CD1c-positive myeloid dendritic cell (primary cell): ENCODE results near the gene HIVEP3.
A peak's percentile ranks its signal among the peaks of the same experiment; 100 is the strongest.

Source experiments
- DNase-seq: peaks from one replicate; pipeline ENCODE4 v3.0.0-alpha.2; 2016; ENCODE audit errors: extremely low spot score

The HIVEP3 gene

DNA sequence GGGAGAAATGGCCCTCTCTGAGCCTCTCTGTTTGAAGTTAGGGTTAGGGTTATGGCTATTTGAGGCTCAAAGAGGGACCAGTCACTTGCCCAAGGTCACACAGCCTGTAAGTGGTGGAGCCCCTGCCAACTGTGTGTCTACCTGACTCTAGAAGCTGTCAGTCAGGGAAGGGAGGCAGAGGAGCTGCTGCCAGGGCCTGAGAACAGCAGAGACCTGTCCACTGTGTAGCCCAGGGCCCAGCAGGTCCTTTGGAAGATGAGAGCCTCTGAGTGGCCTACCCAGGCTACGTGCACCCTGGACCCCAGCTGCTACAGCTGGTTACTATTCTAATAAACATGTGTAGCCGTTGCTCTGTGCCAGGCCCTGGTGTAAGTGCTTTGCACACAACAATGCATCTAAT lies 419.1 kb downstream of the HIVEP3 start:
- no peak for DNase-seq

DNA sequence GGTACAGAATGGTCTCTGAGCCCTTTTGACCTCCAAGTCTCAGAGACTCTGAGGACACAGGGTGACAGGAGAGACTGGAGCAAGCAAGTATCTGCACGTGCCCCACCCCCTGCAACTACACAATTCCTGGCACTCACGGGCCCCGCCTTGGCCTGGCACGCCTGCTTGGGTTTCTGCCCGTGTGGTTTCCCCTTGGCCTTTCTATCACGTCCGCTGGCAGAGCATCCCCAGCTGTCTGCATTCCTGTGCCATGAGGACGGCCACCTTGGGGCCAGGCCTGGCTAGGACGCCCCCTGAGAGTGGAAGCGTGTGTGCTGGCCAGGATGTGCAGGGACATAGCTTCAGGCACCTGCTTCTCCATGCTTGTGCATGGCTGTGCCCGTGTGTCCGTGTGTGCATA lies 419.9 kb downstream of the HIVEP3 start:
- DNase-seq, result no peak

DNA sequence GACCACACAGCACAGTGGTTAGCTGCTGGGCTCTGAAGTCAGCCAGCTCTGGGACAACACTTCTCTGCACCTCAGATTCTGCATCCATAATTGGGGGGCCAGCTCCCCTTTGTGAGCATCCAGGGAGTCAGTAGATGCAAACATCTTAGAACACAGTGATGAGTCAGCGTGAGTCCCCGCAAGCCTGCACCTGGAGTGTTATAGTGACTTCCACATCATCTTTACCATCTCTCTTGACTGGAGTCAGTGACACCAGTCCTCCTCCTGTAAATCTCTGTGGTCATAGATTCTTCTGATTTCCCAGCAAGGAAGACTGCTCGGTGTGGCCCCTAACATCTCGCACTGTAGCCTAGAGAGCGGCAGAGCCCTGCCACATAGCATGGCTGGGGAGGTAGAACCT lies 420.3 kb downstream of the HIVEP3 start:
- no peak for DNase-seq

DNA sequence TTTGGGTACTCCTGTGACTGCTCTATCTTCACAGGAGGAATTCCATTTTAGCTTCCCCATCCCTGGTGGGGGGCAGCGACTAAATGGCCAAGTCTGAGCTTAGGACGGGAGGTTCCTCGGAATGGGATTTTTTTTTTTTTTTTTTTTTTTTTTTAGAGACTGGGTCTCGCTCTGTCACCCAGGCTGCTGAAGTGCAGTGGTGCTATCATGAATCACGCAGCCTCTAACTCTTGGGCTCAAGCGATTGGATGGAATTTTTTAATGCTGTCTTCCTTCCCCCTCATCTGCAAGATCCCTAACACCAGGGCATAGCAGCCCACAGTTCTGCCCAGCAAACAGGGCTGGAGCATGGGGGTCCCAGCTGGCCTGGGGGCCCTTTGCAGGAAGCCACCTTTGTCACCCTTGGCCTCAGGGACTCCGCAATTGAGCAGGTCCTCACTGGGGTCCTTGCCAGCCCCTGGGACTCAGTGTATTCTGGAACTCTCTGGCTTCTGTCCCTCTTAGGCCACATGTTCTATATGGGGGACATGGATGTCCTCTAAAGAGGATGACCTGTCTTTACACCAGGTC lies 421.2 kb downstream of the HIVEP3 start:
- no peak for DNase-seq

DNA sequence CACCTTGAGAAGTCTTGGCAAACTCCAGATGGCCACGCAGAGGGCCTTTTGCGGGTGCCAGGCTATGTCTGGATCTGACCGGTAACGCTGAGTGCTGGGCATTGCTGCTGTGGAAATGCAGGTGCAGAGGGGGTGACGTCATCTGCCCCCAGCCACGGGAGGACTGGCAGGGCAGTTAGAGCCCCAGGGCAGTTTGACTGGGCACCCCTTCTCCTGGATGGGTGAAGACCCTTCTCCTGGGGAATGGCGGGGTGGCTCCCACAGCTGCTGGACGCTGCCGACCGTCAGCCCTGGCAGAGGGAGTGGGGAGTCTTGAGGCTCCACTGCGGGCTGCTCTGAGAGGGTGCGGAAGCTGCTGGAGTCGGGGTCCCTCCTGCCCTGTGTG lies 421.7 kb downstream of the HIVEP3 start:
- no peak for DNase-seq

DNA sequence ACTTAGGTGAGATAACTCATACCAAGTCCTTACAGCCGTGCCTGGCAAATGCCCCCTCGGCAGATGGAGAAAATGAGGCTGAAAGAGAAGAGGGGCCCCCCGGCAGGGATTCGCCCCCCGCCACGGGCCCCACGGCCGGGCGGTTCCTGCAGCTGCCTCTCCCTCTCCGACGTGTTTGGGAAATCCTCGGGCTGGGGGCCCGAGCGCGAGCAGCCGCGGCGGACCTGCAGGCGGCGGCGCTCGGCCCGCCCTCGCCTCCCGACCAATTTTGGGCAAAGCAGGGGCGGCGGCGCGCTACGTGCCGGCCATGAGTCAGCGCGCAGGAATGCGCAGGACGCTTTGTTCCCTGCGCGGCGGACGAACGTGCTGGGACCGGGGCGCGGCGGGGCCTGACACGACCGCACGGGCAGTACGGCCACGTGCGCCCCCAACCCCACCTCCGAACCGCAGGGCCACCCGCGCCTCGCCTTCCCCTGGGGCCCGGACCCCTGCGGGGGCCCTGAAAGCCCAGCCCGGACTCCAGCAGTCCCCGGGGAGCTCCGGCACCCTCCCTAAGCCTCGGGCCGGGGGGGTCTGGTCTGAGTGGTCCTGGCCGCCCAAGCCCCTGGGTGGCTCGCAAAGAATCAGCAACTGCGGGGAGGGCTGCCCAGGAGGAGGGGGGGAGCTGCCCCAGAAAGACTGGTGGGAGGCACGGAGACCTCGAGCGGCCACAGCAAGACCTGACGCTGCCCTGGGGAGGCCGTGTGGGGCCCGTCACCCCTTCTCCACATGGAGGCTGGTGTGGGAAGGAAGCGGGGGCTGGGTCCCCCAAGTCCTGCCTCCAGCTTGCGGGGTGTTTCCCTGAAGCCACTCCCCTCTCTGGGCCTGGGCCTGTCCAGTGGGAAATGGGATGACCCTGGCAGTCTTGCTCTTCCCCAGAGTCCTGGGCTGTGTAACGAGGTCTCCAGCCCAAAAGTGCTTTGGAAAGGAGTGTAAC lies 422.4 kb downstream of the HIVEP3 start:
- peak; percentile 75 for DNase-seq

DNA sequence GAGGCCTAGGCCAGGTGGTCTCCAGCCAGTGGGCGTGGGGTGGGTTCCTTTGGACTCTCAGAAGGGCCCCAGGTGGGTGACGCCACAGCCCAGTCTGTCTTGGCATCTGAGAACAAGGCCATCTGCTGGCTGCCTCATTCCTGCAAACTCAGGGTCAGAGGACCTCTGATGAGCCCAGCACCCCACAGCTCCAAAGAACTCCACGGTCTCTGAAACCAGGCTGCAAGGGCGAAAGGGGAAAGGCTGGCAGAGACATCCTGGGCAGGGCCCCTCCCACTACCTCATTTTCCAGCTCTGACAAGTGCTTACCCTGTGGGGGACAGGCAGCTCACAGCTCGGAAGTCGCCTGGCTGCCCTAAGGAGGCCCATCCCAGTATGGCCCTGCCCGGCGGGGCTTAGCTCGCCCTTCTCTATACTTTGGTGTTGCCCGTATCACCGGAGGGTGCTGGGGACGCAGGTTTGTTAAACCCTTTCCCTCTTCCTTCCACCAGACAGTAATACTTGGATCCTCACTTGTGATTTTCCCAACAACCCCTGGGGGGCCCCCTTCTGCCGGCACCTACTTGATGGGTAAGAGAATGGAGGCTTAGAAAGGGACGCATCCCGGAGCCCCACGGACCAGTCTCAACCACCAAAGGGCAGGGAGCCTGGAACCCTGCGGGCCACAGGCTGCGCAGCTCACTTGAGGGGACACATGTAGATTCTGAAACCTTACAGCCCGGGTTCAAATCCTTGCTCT lies 423.3 kb downstream of the HIVEP3 start:
- peak; percentile 16 for DNase-seq

DNA sequence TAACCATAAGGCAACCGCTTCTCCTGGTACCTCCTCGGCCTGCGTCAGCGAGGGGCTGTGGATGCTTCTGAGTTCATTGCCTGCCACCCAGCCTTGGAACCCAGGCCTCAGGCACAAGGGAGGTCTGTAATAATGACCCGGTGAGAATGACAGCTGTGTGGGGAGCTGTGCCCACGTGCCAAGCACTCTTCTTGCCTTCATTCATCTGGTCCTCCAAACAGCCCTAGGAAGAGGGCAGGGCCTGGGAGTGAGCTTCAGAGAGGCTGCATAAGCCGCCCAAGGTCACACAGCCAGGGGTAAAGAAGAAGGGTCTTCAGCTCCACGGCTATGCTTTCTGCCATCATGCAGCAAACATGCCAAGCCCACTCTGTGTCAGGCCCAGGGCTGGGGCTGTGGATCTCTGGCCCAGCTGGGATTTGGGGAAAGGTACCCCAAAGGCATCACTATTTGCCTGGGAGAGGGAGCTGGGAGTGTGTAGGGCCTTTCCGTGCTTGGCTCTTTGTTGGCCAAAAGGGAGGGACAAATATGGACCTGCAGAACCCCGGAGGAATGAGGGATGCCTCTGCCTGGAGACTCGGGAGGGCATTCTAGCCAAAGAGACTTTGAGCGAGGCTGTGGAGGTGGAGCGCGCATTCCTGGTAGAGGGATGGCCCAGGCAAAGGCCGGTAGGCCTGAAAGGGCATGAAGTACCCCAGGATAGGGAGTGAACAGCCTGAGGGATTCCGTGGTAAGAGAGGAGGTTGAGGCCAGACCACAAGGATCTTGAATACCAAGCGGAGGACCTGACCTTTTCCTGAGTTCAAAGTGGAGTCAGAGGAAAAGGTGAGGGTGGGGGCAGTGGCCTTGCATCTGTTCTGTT lies 424.1 kb downstream of the HIVEP3 start:
- DNase-seq, result no peak

DNA sequence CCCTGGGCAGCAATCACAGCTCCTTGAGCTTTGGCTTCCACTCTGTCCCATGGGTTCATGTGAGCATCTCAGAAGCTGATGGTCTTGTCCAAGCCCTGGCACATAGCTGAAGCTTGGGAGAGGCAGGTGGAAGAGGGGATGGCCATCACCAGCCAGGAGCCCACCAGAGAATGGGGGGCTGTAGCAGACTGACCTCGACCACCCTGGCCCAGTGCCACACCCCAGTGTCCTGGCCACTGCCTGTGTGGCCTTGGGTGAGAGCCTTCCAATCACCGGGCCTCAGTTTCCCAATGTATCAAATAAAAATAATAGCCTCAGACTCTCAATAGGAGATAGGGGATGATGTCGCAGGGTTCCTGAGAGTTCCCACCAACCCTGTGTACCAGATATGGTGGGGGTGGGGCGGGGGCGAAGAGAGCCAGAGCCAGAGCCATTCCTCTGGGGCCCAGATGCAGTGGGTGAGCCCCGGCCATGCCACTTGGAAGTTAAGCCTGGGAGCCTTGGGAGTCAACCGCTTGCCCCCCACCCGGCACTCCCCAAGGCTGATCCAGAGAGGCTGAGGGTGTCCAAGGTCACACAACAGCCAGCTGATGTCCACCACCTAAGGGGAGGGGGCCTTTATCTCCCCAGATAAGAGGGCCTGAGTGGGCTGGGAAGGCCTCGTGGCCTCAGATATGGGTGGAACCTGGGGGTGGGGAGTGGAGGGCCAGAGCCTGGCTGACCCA lies 424.9 kb downstream of the HIVEP3 start:
- no peak for DNase-seq

DNA sequence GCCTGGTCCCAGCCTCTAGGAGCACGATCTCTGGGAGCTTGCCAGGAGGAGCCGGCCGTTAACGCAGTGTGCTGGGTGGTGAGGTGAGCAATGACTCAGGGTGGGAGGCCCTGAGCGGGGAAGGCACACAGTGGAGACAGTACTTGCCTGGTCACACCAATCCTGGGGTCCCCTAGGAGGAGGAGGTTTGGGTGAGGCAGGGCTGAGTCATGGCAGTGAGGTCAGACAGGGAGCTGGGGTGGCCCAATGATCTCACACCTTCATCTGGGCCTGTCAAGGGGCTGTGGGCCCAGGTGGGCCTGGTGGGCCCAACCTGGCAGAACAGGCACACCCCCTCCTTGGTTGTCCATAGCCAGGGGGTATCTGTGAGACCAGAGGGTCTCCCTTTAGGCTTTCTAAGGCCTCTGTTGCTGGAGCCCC lies 425.6 kb downstream of the HIVEP3 start:
- no peak for DNase-seq

DNA sequence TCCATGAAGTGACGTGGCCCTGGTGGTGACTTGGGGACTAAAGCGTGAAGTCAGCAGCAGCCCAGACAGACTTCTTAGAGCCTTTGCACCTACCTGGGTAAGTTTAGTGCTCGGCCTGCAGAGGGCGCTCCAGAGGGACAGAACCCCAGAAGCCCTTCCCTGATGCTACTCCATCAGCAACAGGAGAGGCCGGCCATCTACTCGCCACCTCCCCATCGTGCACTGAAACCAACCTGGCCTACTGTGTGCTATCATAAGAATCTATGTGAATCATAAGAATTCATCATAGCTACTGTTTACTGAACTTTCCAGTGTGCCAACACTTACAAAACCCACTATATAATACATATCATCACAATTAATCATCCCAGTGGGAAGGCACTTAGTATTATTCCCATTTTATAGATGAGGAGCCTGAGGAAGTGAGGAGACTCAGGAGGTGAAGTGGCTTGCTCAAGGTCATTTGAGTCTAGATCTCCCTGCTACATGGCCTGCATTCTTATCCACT lies 426.3 kb downstream of the HIVEP3 start:
- peak; percentile 30 for DNase-seq

DNA sequence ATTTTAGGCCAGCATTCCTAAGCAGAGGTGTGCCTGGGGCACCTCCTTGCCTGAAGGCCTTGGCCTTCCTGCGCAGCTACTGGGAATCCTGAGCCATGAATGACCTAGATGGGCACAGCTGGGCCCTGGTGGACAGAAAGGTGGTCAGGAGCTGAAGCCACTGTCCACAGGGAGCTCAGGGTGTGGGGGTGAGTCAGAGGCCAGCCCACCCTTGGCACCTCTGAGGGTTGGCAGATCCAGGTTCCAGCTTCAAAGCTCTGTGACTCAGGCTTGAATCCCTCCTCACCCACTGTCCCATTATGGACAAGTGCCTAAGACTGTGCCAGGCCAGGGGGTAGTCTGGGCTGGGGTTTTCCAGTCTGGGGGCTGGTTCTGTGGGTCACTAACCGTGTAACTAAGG lies 427.8 kb downstream of the HIVEP3 start:
- DNase-seq, result no peak

DNA sequence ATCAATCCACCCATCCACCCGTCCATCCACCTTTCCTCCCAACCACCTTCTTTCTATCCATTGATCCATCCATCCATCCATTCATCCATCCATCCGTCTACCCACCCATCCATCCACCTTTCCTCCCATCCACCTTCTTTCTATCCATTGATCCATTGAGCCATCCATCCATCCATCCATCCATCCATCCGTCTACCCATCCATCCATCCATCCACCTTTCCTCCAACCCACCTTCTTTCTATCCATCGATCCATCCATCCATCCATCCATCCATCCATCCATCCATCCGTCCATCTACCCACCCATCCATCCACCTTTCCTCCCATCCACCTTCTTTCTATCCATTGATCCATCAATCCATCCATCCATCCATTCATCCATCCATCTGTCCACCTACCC lies 429.2 kb downstream of the HIVEP3 start:
- no peak for DNase-seq

DNA sequence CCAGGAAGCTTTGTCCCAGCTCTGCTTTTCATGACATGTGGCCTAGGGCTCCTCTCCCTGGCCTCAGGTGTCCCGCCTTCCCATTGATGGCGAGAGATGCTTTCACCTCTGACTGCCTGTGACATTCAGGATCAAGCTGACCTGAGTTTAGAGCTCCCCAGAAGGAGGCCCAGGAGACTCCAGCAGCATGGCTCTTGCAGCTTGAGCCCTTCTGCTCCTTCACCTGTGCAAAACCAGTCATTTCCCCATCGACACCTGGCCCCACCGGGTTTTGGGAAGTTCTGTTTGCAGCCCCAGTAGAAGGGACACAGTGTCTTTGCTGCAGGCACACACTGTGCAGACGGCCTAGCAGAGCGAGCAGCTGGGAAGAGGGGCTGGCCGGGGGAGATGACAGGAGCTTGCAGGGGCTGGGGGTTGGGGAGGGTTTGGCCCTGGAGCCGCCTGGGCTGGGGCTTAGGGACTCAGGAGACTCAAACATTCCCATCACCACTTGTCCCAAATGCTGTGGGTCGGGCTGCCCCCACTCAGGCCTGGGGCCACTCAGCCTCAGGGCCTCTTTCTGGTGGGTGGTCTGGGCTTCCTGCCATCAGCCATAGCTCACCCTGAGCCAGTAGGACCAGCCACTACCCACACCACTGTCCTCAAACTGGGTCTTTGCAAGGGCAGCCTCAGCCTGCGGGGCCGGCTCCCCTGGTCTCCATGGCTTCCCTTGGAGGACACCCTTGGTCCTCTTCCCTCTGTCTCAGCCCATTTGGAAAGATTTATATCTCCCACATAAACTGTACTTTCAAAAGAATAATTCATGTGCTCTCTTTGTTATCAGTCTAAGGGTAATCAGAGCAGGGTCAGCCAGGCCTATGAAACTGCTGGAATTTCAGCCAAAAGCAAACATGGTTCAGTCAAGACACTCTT lies 430.4 kb downstream of the HIVEP3 start:
- no peak for DNase-seq

DNA sequence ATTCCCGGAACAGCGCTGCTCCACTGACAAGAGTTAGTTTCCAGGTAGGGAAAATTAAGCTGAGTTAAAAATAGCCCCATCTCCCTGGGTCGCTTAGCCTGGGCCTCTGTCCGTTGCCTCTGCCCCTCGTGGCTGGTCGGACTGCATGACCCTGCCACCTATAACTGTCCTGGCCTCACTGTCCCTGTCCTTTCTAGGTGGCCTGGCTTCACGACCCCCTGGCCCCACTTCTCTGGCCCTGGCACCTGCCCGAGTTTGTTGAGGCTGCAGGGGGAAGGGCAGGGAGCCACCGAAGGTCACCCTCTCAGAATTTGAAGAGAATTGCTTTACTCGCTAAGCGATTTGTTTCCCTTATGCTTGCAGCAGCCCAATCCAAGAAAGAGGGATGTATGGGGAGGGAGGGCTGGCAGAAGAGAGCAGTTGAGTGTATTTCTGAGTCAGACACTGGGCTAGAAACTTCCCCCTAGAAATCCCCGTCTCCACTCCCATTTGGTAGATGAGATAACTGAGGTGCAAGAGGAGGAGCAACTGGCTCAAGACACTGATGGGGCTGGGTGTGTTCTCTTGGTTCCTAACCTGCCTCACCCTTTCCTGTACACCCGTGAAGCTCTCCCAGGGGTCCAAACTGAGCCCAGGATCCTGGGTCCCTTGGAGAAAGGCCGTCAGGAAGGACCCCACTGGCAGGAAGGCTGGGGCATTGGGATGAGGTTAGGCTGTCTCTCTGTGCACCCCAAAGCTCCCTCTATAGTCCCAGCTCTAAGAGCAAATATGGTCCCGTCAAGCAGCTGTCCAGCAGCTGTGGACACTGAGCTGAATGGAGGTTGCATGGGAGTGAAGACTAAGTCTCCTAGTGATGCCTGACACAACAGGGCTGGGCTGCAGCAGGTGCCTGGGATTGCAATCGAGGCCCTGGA lies 431.3 kb downstream of the HIVEP3 start:
- no peak for DNase-seq

DNA sequence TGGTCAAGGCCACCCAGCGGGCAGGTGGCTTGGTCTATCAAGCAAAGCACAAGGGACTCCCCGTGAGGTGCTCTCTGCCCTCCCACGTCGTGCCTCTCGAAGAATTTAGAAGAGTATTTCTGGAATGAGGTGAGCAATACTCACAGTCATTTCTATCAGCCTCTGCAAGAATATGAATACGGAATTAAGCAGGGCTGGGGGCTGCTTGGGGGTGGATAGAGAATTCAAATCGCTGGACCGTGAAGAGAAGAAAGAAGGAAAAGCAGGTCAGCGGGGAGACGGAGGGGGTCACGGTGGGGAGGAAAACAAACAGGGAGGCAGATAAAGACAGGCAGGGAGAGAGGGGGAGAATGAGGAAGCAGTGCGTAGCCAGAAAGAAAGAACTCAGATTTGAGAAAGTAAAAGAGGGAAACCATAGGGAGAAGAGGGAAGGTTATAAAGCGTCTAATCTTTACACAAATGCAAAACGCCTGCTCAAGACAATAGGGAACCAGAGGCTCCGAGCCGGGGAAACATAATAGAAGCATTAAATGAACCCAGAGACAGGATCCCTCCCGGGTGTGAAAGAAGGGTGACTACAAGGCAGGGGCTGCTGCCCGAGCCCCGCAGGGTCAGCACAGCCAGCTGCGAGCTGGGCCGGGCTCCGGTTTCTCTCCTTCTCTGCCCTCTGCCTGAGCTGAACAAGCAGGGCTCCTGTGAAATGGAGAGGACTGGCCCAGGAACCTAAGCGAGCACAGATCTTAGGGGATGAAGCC lies 432.2 kb downstream of the HIVEP3 start:
- DNase-seq, result peak; percentile 6

DNA sequence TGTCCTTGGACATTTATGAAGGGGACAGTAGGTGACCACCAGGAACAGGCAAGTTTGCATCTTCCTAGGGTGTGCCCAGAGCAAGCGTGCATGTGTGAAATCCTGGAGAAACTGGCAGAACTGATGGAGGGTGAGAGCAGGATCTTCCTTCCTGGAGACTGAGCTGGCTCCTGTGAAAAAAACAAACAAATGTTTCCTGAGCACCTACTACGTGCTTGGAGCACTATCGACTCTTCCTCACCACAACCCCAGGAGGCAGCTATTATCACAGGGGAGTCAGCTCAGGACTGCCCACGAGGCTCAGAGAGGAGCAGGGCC lies 432.7 kb downstream of the HIVEP3 start:
- no peak for DNase-seq

DNA sequence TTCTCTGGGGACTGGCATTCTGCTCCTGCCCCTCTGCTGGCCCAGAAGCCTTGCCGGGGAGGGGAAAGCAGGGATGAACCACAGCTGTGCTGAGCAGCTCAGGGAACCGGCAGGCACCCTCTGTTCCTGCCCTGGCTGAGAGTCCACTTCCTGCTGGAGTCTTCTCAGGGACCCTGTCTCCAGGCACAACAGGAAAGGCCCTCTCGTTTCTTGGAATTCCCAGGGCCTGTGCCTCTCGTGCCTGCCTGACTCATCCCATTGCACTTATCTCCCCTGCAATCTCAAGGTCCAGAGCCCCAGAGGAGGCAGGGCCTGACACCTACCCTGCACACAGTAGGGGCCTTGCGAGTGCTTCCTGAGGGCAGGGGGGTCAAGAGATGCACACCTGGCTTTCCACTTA lies 433.1 kb downstream of the HIVEP3 start:
- DNase-seq, result no peak
